ENCODE data around the gene DENND1A.

DNA sequence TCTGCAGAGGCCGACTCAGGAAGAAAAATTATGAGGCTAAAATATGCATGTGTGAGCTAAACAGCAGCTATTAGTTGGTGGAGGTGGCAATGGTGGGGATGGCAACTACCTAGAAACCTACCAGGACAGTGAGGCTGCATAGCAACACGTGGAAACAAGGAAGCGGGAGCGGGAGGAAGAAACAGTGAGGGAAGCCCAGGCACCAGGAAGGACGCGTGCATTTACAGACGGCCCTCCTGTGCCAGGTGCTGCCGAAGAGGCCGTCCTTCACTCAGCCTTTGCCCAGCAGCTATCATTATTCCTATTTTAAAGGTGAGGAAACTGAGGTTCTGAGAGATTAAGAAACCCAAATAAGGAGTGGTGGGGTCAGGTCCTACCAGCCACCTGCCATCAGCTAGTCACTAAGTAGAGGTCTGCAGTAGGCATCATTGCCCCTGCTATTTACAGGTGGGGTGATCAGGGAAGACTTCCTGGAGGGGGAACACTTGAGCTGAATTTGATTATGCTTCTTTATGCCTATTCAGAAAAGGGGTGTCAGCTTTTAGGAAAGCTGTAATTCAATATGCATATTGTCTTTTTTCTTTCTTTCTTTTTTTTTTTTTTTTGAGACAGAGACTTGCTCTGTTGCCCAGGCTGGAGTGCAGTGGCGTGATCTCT is 448.6 kb downstream of the DENND1A start:
- TF ChIP-seq, protein P1, sequence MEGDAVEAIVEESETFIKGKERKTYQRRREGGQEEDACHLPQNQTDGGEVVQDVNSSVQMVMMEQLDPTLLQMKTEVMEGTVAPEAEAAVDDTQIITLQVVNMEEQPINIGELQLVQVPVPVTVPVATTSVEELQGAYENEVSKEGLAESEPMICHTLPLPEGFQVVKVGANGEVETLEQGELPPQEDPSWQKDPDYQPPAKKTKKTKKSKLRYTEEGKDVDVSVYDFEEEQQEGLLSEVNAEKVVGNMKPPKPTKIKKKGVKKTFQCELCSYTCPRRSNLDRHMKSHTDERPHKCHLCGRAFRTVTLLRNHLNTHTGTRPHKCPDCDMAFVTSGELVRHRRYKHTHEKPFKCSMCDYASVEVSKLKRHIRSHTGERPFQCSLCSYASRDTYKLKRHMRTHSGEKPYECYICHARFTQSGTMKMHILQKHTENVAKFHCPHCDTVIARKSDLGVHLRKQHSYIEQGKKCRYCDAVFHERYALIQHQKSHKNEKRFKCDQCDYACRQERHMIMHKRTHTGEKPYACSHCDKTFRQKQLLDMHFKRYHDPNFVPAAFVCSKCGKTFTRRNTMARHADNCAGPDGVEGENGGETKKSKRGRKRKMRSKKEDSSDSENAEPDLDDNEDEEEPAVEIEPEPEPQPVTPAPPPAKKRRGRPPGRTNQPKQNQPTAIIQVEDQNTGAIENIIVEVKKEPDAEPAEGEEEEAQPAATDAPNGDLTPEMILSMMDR (conservative IDR thresholded peaks at IDR 0.05; ENCODE audit: low read depth, low read length), result no peak
- TF ChIP-seq EZH2 (IDR thresholded peaks at IDR 0.05; ENCODE audit: low read length, unreplicated experiment) (no peak), EZH2phosphoT487 (IDR thresholded peaks at IDR 0.05; ENCODE audit: borderline replicate concordance, low read length) (no peak)

All from PC-3 (cell line).